ENCODE data around the gene CPN1. TPM values are rescaled to one million over a fixed set of nuclear protein-coding genes. Genes with fewer than 3 reads are reported as not detected.

CPN1 gene
- total RNA-seq, 1 experiment from 2014 or later = not detected

DNA sequence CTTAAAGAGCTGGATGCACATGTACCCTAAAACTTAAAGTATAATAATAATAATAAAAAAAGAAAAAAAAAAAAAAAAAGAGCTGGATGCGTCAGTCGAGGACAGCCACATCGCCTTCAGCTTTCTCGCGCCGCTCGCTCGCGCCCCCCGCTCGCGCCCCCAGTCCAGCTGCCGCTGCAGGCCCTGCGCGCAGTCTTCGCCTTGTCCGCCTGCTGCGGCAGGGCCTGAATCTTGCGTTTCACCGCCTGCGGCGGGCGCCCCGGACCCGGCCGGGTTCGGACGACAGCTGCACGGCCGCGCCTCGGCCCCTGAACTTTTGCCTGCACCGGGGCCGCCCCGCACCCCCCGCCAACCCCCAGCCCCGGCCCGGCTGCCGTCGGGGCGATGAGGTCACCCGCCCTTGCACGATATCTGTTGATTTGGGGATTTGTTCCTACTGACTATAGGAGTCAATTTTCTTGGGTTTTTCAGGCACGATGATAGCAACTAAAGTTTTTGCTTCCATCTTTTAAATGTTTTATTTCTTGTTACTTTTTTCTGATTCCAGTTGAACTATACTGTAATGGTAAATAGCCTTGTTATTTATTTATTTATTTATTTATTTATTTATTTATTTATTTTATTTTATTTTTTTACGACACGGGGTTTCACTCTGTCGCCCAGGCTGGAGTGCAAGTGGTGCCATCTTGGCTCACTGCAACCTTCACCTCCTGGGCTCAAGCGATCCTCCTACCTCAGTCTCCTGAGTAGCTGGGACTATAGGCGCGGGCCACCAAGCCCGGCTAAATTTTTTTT, 33.5 kb upstream of the CPN1 start:
- peaks cover 7% of the 10 kb centered on the region for H3K9me3 Mint-ChIP-seq (ENCODE audit: unreplicated experiment)
- intact Hi-C loops (cut with micrococcal nuclease) = no loop called here
- H3K4me3 Mint-ChIP-seq (ENCODE audit: unreplicated experiment) = no peak overlapping the region
- H3K27ac Mint-ChIP-seq (ENCODE audit: low read depth, unreplicated experiment) = no peak overlapping the region
- DNase-seq (ENCODE audit: unreplicated experiment) = no peak
- BruUV-seq (replicated peaks) = no TSS peak
- H3K27me3 Mint-ChIP-seq (ENCODE audit: insufficient read depth, unreplicated experiment) = no peaks in the 10 kb centered on the region
- ChIA-PET POLR2A (no interaction called here), CTCF (interaction anchor here (0.6 to 0.8 kb wide), 2 partner anchors 15 to 188 kb away, joined by 4 read pairs; no protein-coding TSS in a partner anchor)
- H3K4me1 Mint-ChIP-seq (ENCODE audit: insufficient read depth, unreplicated experiment) = no peaks in the 10 kb centered on the region
- TF ChIP-seq, protein P1, sequence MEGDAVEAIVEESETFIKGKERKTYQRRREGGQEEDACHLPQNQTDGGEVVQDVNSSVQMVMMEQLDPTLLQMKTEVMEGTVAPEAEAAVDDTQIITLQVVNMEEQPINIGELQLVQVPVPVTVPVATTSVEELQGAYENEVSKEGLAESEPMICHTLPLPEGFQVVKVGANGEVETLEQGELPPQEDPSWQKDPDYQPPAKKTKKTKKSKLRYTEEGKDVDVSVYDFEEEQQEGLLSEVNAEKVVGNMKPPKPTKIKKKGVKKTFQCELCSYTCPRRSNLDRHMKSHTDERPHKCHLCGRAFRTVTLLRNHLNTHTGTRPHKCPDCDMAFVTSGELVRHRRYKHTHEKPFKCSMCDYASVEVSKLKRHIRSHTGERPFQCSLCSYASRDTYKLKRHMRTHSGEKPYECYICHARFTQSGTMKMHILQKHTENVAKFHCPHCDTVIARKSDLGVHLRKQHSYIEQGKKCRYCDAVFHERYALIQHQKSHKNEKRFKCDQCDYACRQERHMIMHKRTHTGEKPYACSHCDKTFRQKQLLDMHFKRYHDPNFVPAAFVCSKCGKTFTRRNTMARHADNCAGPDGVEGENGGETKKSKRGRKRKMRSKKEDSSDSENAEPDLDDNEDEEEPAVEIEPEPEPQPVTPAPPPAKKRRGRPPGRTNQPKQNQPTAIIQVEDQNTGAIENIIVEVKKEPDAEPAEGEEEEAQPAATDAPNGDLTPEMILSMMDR (IDR thresholded peaks at IDR 0.05; ENCODE audit: unreplicated experiment) = no peak
- H3K36me3 Mint-ChIP-seq (ENCODE audit: insufficient read depth, unreplicated experiment) = no peaks in the 10 kb centered on the region

DNA sequence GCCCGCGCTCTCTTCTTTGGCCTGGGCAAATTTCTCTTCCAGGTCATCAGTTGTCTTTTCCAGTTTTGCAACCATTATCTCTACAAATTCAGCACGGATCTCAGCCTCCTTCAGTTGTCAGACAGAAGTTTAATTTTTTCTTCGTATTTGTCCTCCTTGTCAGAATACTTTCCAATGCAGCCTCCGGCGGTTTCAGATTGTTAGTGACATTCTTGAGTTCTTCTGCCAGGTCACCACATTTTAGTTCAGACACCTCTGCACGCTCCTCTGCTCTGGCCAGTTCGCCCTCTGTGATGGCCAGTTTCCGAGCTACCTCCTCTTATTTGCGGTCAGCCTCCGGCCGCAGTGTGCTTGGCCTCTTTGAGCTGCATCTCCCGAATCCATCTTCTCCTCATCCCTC, 32.8 kb upstream of the CPN1 start:
- ChIA-PET POLR2A (no interaction called here), CTCF (interaction anchor here (0.6 to 0.8 kb wide), 2 partner anchors 14 to 187 kb away, joined by 4 read pairs; no protein-coding TSS in a partner anchor)
- no TSS peak for BruUV-seq (replicated peaks)
- H3K9me3 Mint-ChIP-seq (ENCODE audit: unreplicated experiment) = peaks cover 7% of the 10 kb centered on the region
- H3K27ac Mint-ChIP-seq (ENCODE audit: low read depth, unreplicated experiment) = no peak overlapping the region
- no peaks in the 10 kb centered on the region for H3K36me3 Mint-ChIP-seq (ENCODE audit: insufficient read depth, unreplicated experiment)
- no peaks in the 10 kb centered on the region for H3K4me1 Mint-ChIP-seq (ENCODE audit: insufficient read depth, unreplicated experiment)
- no peaks in the 10 kb centered on the region for H3K27me3 Mint-ChIP-seq (ENCODE audit: insufficient read depth, unreplicated experiment)
- H3K4me3 Mint-ChIP-seq (ENCODE audit: unreplicated experiment) = no peak overlapping the region
- intact Hi-C loops (cut with micrococcal nuclease) = no loop called here
- no peak for DNase-seq (ENCODE audit: unreplicated experiment)
- TF ChIP-seq, protein P1 (IDR thresholded peaks at IDR 0.05; ENCODE audit: unreplicated experiment) = no peak

DNA sequence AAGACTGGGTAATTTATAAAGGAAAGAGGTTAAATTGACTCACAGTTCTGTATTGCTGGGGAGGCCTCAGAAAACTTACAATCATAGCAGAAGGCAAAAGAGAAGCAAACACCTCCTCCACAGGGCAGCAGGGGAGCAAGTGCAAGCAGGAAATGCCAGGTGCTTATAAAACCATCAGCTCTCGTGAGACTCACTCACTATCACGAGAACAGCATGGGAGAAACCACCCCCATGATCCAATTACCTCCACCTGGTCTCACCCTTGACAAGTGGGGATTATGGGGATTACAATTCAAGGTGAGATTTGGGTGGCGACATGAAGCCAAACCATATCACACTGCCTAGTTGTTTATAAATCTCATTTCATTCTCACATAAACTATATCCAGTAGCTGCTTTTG, 28.0 kb upstream of the CPN1 start:
- Mint-ChIP-seq H3K4me1 (ENCODE audit: insufficient read depth, unreplicated experiment) (no peaks in the 10 kb centered on the region), H3K4me3 (ENCODE audit: unreplicated experiment) (no peak overlapping the region), H3K9me3 (ENCODE audit: unreplicated experiment) (peaks cover 3% of the 10 kb centered on the region), H3K27me3 (ENCODE audit: insufficient read depth, unreplicated experiment) (no peaks in the 10 kb centered on the region), H3K27ac (ENCODE audit: low read depth, unreplicated experiment) (no peak overlapping the region), H3K36me3 (ENCODE audit: insufficient read depth, unreplicated experiment) (no peaks in the 10 kb centered on the region)
- TF ChIP-seq, protein P1 (IDR thresholded peaks at IDR 0.05; ENCODE audit: unreplicated experiment) = no peak
- ChIA-PET CTCF (interaction anchor here (0.9 kb wide), 1 partner anchor 264 kb away, joined by 3 read pairs; no protein-coding TSS in a partner anchor), POLR2A (interaction anchor here (0.8 kb wide), 1 partner anchor 9 kb away, joined by 3 read pairs; no protein-coding TSS in a partner anchor)
- no peak for DNase-seq (ENCODE audit: unreplicated experiment)
- intact Hi-C loops (cut with micrococcal nuclease) = no loop called here
- no TSS peak for BruUV-seq (replicated peaks)

DNA sequence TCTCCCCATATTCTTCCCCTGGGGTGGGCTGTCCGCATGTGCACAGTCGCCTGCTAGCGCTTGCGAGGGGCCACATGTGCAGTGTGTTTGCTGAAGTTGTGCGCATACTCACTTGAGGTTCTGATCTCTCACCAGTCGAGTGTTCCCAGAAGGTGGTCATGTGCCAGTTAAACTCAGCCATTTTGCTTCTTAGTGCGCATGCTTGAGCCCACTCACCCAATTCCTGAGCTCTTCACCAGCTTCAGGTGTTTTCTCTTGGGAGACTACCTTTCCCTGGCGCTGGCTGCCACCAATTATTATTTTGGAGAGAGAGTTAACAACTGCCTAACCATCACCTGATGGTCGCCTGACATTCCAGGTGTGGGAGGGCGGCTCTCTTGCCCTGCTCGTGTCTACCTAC, 25.2 kb upstream of the CPN1 start:
- POLR2A ChIA-PET = no interaction called here

More for the DNA sequence above, 25.2 kb upstream of the CPN1 start:
- Mint-ChIP-seq H3K4me3 (ENCODE audit: unreplicated experiment) (no peak overlapping the region), H3K36me3 (ENCODE audit: insufficient read depth, unreplicated experiment) (no peaks in the 10 kb centered on the region), H3K9me3 (ENCODE audit: unreplicated experiment) (peaks cover 10% of the 10 kb centered on the region), H3K27me3 (ENCODE audit: insufficient read depth, unreplicated experiment) (no peaks in the 10 kb centered on the region), H3K27ac (ENCODE audit: low read depth, unreplicated experiment) (no peak overlapping the region), H3K4me1 (ENCODE audit: insufficient read depth, unreplicated experiment) (no peaks in the 10 kb centered on the region)
- intact Hi-C loops (cut with micrococcal nuclease) = no loop called here
- no TSS peak for BruUV-seq (replicated peaks)
- no peak for DNase-seq (ENCODE audit: unreplicated experiment)
- CTCF ChIA-PET = no interaction called here
- TF ChIP-seq, protein P1 (IDR thresholded peaks at IDR 0.05; ENCODE audit: unreplicated experiment) = no peak
